ENCODE measurements around the gene SLC48A1.

- TF ChIP-seq, protein P1, sequence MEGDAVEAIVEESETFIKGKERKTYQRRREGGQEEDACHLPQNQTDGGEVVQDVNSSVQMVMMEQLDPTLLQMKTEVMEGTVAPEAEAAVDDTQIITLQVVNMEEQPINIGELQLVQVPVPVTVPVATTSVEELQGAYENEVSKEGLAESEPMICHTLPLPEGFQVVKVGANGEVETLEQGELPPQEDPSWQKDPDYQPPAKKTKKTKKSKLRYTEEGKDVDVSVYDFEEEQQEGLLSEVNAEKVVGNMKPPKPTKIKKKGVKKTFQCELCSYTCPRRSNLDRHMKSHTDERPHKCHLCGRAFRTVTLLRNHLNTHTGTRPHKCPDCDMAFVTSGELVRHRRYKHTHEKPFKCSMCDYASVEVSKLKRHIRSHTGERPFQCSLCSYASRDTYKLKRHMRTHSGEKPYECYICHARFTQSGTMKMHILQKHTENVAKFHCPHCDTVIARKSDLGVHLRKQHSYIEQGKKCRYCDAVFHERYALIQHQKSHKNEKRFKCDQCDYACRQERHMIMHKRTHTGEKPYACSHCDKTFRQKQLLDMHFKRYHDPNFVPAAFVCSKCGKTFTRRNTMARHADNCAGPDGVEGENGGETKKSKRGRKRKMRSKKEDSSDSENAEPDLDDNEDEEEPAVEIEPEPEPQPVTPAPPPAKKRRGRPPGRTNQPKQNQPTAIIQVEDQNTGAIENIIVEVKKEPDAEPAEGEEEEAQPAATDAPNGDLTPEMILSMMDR (IDR thresholded peaks at IDR 0.05), result no peak
- TF ChIP-seq POLR2A (IDR thresholded peaks at IDR 0.05), result no peak
Observed at GRCh38 chr12:47754881-47755280, 18.2 kb upstream of the SLC48A1 start.
